IMR-90 (cell line): ENCODE data around the gene SEC14L6. TPM values are rescaled to one million over a fixed set of nuclear protein-coding genes. Genes with fewer than 3 reads are reported as not detected.

ENCODE experiments used
- ATAC-seq: fragments of 200-7000 bp; cut with Tn5 transposase; 2 replicates; pipeline ENCODE4 v1.9.1; 2020; ENCODE audit warnings: low read depth, mild to moderate bottlenecking, moderate library complexity
- BruUV-seq: library from RNA; stranded (reverse); fragments of 400-500 nt; replicated peaks from 2 replicates; lab custom pipeline; 2021; lab: Mats Ljungman, UMichigan
- CTCF ChIA-PET: fragments of 300-600 bp; formaldehyde crosslinking; extraction: SDS; loops from one replicate; lab custom pipeline; 2021; ENCODE audit warnings: antibody characterized with exemption; lab: Yijun Ruan, JAX
- POLR2A ChIA-PET: fragments of 300-600 bp; sonication (Branson Sonifier 250); formaldehyde crosslinking; loops from one replicate; lab custom pipeline; 2022; ENCODE audit warnings: antibody characterized with exemption; ENCODE audit not compliant: unreplicated experiment; lab: Charles Lee
- DNase-seq: peaks from one replicate; pipeline ENCODE4 v3.0.0; 2013
- H2AFZ ChIP-seq: replicated peaks from 2 replicates; pipeline ENCODE3; 2013; ENCODE audit warnings: low read length, mild to moderate bottlenecking; ENCODE audit not compliant: poor library complexity
- H2AK5ac ChIP-seq: 2 replicates; pipeline ENCODE4 v1.6.1; 2013; ENCODE audit warnings: low read depth, low read length, inconsistent platforms
- H2AK9ac ChIP-seq: replicated peaks from 2 replicates; pipeline ENCODE3; 2013; ENCODE audit warnings: mild to moderate bottlenecking, low read depth, low read length, moderate library complexity; ENCODE audit not compliant: poor library complexity
- H2BK120ac ChIP-seq: 2 replicates; pipeline ENCODE4 v1.6.1; 2013; ENCODE audit warnings: low read depth, low read length, inconsistent platforms
- H2BK15ac ChIP-seq: 3 replicates; pipeline ENCODE4 v1.6.1; 2013; ENCODE audit warnings: low read depth, low read length, inconsistent platforms
- H2BK20ac ChIP-seq: 2 replicates; pipeline ENCODE4 v1.6.1; 2013; ENCODE audit warnings: low read depth, mild to moderate bottlenecking, inconsistent platforms, low read length, moderate library complexity
- H2BK5ac ChIP-seq: 2 replicates; pipeline ENCODE4 v1.6.1; 2013; ENCODE audit warnings: mild to moderate bottlenecking, low read depth, low read length, inconsistent platforms; ENCODE audit not compliant: poor library complexity, severe bottlenecking
- H3K14ac ChIP-seq: replicated peaks from 2 replicates; pipeline ENCODE4 v1.6.1; 2013; ENCODE audit warnings: low read depth, low read length, inconsistent platforms
- H3K18ac ChIP-seq: 2 replicates; pipeline ENCODE4 v1.6.1; 2013; ENCODE audit warnings: low read depth, low read length, control low read depth
- H3K23ac ChIP-seq: 2 replicates; pipeline ENCODE4 v1.6.1; 2013; ENCODE audit warnings: low read depth, low read length, inconsistent platforms
- H3K27ac ChIP-seq: 2 replicates; pipeline ENCODE4 v1.5.1; 2013; ENCODE audit warnings: mild to moderate bottlenecking, control low read depth, low read length; ENCODE audit not compliant: insufficient read depth
- H3K27me3 ChIP-seq: 2 replicates; pipeline ENCODE4 v1.6.1; 2013; ENCODE audit warnings: low read length; ENCODE audit not compliant: control insufficient read depth, insufficient read depth
- H3K36me3 ChIP-seq: 2 replicates; pipeline ENCODE4 v1.6.1; 2013; ENCODE audit warnings: low read length, mixed read lengths; ENCODE audit not compliant: control insufficient read depth, insufficient read depth
- H3K4ac ChIP-seq: 2 replicates; pipeline ENCODE4 v1.6.1; 2013; ENCODE audit warnings: low read depth, low read length, inconsistent platforms
- H3K4me1 ChIP-seq: 2 replicates; pipeline ENCODE4 v1.6.1; 2013; ENCODE audit warnings: low read length, mixed read lengths; ENCODE audit not compliant: control insufficient read depth, insufficient read depth
- H3K4me2 ChIP-seq: 2 replicates; pipeline ENCODE4 v1.6.1; 2013; ENCODE audit warnings: low read depth, mild to moderate bottlenecking, control low read depth, low read length, moderate library complexity
- H3K4me3 ChIP-seq: 2 replicates; pipeline ENCODE4 v1.5.1; 2013; ENCODE audit warnings: low read depth, mild to moderate bottlenecking, control low read depth, low read length, moderate library complexity; ENCODE audit not compliant: insufficient read depth
- H3K56ac ChIP-seq: 2 replicates; pipeline ENCODE4 v1.6.1; 2013; ENCODE audit warnings: low read length, inconsistent platforms; ENCODE audit not compliant: insufficient read depth; ENCODE audit errors: extremely low read depth
- H3K79me1 ChIP-seq, 2 experiments: 2 replicates each; pipeline ENCODE4 v1.6.1; 2013; ENCODE audit warnings: low read length in 2 of 2, inconsistent platforms in 1 of 2, low read depth in 1 of 2
- H3K9ac ChIP-seq: 2 replicates; pipeline ENCODE4 v1.6.1; 2013; ENCODE audit warnings: low read depth, low read length, control low read depth
- H3K9me1 ChIP-seq: 2 replicates; pipeline ENCODE4 v1.6.1; 2013; ENCODE audit warnings: low read length, inconsistent platforms; ENCODE audit not compliant: insufficient read depth
- H3K9me3 ChIP-seq: 2 replicates; pipeline ENCODE4 v1.6.1; 2013; ENCODE audit warnings: low read length; ENCODE audit not compliant: control insufficient read depth, insufficient read depth
- H4K20me1 ChIP-seq: 2 replicates; pipeline ENCODE4 v1.6.1; 2013; ENCODE audit warnings: low read length, inconsistent platforms; ENCODE audit not compliant: insufficient read depth
- H4K5ac ChIP-seq: 2 replicates; pipeline ENCODE4 v1.6.1; 2013; ENCODE audit warnings: mild to moderate bottlenecking, low read depth, low read length, control low read depth
- H4K8ac ChIP-seq, 2 experiments: 2 replicates each; pipeline ENCODE4 v1.6.1; 2013; ENCODE audit warnings: low read depth in 2 of 2, low read length in 2 of 2, control low read depth in 1 of 2, inconsistent platforms in 1 of 2
- H4K91ac ChIP-seq: 2 replicates; pipeline ENCODE4 v1.6.1; 2013; ENCODE audit warnings: low read depth, low read length, inconsistent platforms; ENCODE audit not compliant: insufficient read depth
- MAFK ChIP-seq: IDR thresholded peaks from 2 replicates; pipeline ENCODE4 v1.6.1; 2012; ENCODE audit warnings: low read depth, low read length, improper control_type of control experiment
- NFE2L2 ChIP-seq: fragments of 150-350 bp; IDR thresholded peaks from 2 replicates; pipeline ENCODE4 v1.6.1; 2016; ENCODE audit warnings: low read depth, mild to moderate bottlenecking, low read length
- POLR2A ChIP-seq: IDR thresholded peaks from 2 replicates; pipeline ENCODE4 v1.6.1; 2012; ENCODE audit warnings: mild to moderate bottlenecking, low read depth, low read length
- WGBS, 2 experiments: methylation state at CpG; one replicate each; pipeline versions ENCODE4 v1.1.5 to v1.1.7; 2013; ENCODE audit warnings: missing lambda C conversion rate in 2 of 2; ENCODE audit not compliant: insufficient read length in 1 of 2; ENCODE audit errors: extremely low coverage in 2 of 2; 5-methylcytosine and 5-hydroxymethylcytosine counted together
- dilution Hi-C: fragments of 300-500 bp; cut with HindIII; formaldehyde crosslinking; loops from one replicate; pipeline ENCODE4 v1.14.3; 2018; ENCODE audit warnings: low sequenced_read_pairs; ENCODE audit not compliant: unreplicated experiment
- in situ Hi-C: fragments of 300-500 bp; cut with MboI; formaldehyde crosslinking; loops from 3 replicates; pipeline ENCODE4 v1.14.3; 2019; ENCODE audit warnings: low sequenced_read_pairs, inconsistent platforms, mixed read lengths
- intact Hi-C: fragments of 100-400 bp; cut with micrococcal nuclease; formaldehyde crosslinking; loops from 2 replicates; pipeline ENCODE4 v1.10.0; 2022
- polyA plus RNA-seq, 3 experiments: library from polyadenylated mRNA; depleted of rRNA; stranded (reverse); fragments of >200 nt; gene quantifications; 2 replicates each; pipeline ENCODE4 v1.2.3, GENCODE V29; 2012; ENCODE audit warnings: low replicate concordance in 1 of 3
- total RNA-seq: library from RNA; depleted of rRNA; stranded (reverse); fragments of >200 nt; gene quantifications from 2 replicates; pipeline ENCODE4 v1.2.3, GENCODE V29; 2012

The SEC14L6 gene
- total and polyA plus RNA-seq, 2 of the 4 experiments (the other 2 are of a cell fraction) = 0.09 TPM; not detected in 1

GRCh38 chr22:30555282-30556210 is 9.0 kb upstream of the SEC14L6 start (continued):
- no peak for TF ChIP-seq NFE2L2

GRCh38 chr22:30553971-30554370 is 7.4 kb upstream of the SEC14L6 start:
- no peak overlapping the region for H4K8ac ChIP-seq
- H3K9ac ChIP-seq = no peak overlapping the region
- H2AFZ ChIP-seq = no peak overlapping the region
- H2AK9ac ChIP-seq = no peak overlapping the region
- H3K27me3 ChIP-seq = peaks cover 21% of the 10 kb centered on the region
- no peak overlapping the region for H2BK15ac ChIP-seq
- H3K18ac ChIP-seq = no peak overlapping the region
- H3K9me3 ChIP-seq = no peaks in the 10 kb centered on the region
- no TSS peak for BruUV-seq
- TF ChIP-seq MAFK (no peak), POLR2A (no peak)
- ChIA-PET POLR2A (no interaction called here), CTCF (no interaction called here)
- no peak overlapping the region for H4K5ac ChIP-seq
- no peak overlapping the region for H3K4me3 ChIP-seq
- H3K27ac ChIP-seq = no peak overlapping the region
- in situ Hi-C loops (no loop called here), intact Hi-C loops (no loop called here), dilution Hi-C loops (no loop called here)
- no peaks in the 10 kb centered on the region for H3K36me3 ChIP-seq
- H2BK5ac ChIP-seq = no peak overlapping the region
- no peak overlapping the region for H3K23ac ChIP-seq
- ATAC-seq (no peak), DNase-seq (no peak)
- H3K9me1 ChIP-seq = no peaks in the 10 kb centered on the region
- no CpG with 5 or more reads among the region's 7 CpGs for WGBS, 2 experiments
- H4K91ac ChIP-seq = no peak overlapping the region
- no peak overlapping the region for H3K4ac ChIP-seq
- H3K14ac ChIP-seq = no peak overlapping the region
- H2BK20ac ChIP-seq = no peak overlapping the region
- H2AK5ac ChIP-seq = no peak overlapping the region
- no peak overlapping the region for H3K56ac ChIP-seq
- H3K4me2 ChIP-seq = no peak overlapping the region
- H3K79me1 ChIP-seq = no peaks in the 10 kb centered on the region
- no peaks in the 10 kb centered on the region for H3K4me1 ChIP-seq
- no peak overlapping the region for H2BK120ac ChIP-seq
- no peaks in the 10 kb centered on the region for H4K20me1 ChIP-seq
